IMR-90 (cell line): ENCODE data around the gene TFEB. TPM values are rescaled to one million over a fixed set of nuclear protein-coding genes. Genes with fewer than 3 reads are reported as not detected.

Source experiments
- ATAC-seq: fragments of 200-7000 bp; cut with Tn5 transposase; 2 replicates; pipeline ENCODE4 v1.9.1; 2020; ENCODE audit warnings: low read depth, mild to moderate bottlenecking, moderate library complexity
- BruUV-seq: library from RNA; stranded (reverse); fragments of 400-500 nt; replicated peaks from 2 replicates; lab custom pipeline; 2021; lab: Mats Ljungman, UMichigan
- CTCF ChIA-PET: fragments of 300-600 bp; formaldehyde crosslinking; extraction: SDS; loops from one replicate; lab custom pipeline; 2021; ENCODE audit warnings: antibody characterized with exemption; lab: Yijun Ruan, JAX
- POLR2A ChIA-PET: fragments of 300-600 bp; sonication (Branson Sonifier 250); formaldehyde crosslinking; loops from one replicate; lab custom pipeline; 2022; ENCODE audit warnings: antibody characterized with exemption; ENCODE audit not compliant: unreplicated experiment; lab: Charles Lee
- DNase-seq: peaks from one replicate; pipeline ENCODE4 v3.0.0; 2013
- H2AFZ ChIP-seq: replicated peaks from 2 replicates; pipeline ENCODE3; 2013; ENCODE audit warnings: low read length, mild to moderate bottlenecking; ENCODE audit not compliant: poor library complexity
- H2AK5ac ChIP-seq: 2 replicates; pipeline ENCODE4 v1.6.1; 2013; ENCODE audit warnings: low read depth, low read length, inconsistent platforms
- H2AK9ac ChIP-seq: replicated peaks from 2 replicates; pipeline ENCODE3; 2013; ENCODE audit warnings: mild to moderate bottlenecking, low read depth, low read length, moderate library complexity; ENCODE audit not compliant: poor library complexity
- H2BK120ac ChIP-seq: 2 replicates; pipeline ENCODE4 v1.6.1; 2013; ENCODE audit warnings: low read depth, low read length, inconsistent platforms
- H2BK15ac ChIP-seq: 3 replicates; pipeline ENCODE4 v1.6.1; 2013; ENCODE audit warnings: low read depth, low read length, inconsistent platforms
- H2BK20ac ChIP-seq: 2 replicates; pipeline ENCODE4 v1.6.1; 2013; ENCODE audit warnings: low read depth, mild to moderate bottlenecking, inconsistent platforms, low read length, moderate library complexity
- H2BK5ac ChIP-seq: 2 replicates; pipeline ENCODE4 v1.6.1; 2013; ENCODE audit warnings: mild to moderate bottlenecking, low read depth, low read length, inconsistent platforms; ENCODE audit not compliant: poor library complexity, severe bottlenecking
- H3K14ac ChIP-seq: replicated peaks from 2 replicates; pipeline ENCODE4 v1.6.1; 2013; ENCODE audit warnings: low read depth, low read length, inconsistent platforms
- H3K18ac ChIP-seq: 2 replicates; pipeline ENCODE4 v1.6.1; 2013; ENCODE audit warnings: low read depth, low read length, control low read depth
- H3K23ac ChIP-seq: 2 replicates; pipeline ENCODE4 v1.6.1; 2013; ENCODE audit warnings: low read depth, low read length, inconsistent platforms
- H3K27ac ChIP-seq: 2 replicates; pipeline ENCODE4 v1.5.1; 2013; ENCODE audit warnings: mild to moderate bottlenecking, control low read depth, low read length; ENCODE audit not compliant: insufficient read depth
- H3K27me3 ChIP-seq: 2 replicates; pipeline ENCODE4 v1.6.1; 2013; ENCODE audit warnings: low read length; ENCODE audit not compliant: control insufficient read depth, insufficient read depth
- H3K36me3 ChIP-seq: 2 replicates; pipeline ENCODE4 v1.6.1; 2013; ENCODE audit warnings: low read length, mixed read lengths; ENCODE audit not compliant: control insufficient read depth, insufficient read depth
- H3K4ac ChIP-seq: 2 replicates; pipeline ENCODE4 v1.6.1; 2013; ENCODE audit warnings: low read depth, low read length, inconsistent platforms
- H3K4me1 ChIP-seq: 2 replicates; pipeline ENCODE4 v1.6.1; 2013; ENCODE audit warnings: low read length, mixed read lengths; ENCODE audit not compliant: control insufficient read depth, insufficient read depth
- H3K4me2 ChIP-seq: 2 replicates; pipeline ENCODE4 v1.6.1; 2013; ENCODE audit warnings: low read depth, mild to moderate bottlenecking, control low read depth, low read length, moderate library complexity
- H3K4me3 ChIP-seq: 2 replicates; pipeline ENCODE4 v1.5.1; 2013; ENCODE audit warnings: low read depth, mild to moderate bottlenecking, control low read depth, low read length, moderate library complexity; ENCODE audit not compliant: insufficient read depth
- H3K56ac ChIP-seq: 2 replicates; pipeline ENCODE4 v1.6.1; 2013; ENCODE audit warnings: low read length, inconsistent platforms; ENCODE audit not compliant: insufficient read depth; ENCODE audit errors: extremely low read depth
- H3K79me1 ChIP-seq, 2 experiments: 2 replicates each; pipeline ENCODE4 v1.6.1; 2013; ENCODE audit warnings: low read length in 2 of 2, inconsistent platforms in 1 of 2, low read depth in 1 of 2
- H3K9ac ChIP-seq: 2 replicates; pipeline ENCODE4 v1.6.1; 2013; ENCODE audit warnings: low read depth, low read length, control low read depth
- H3K9me1 ChIP-seq: 2 replicates; pipeline ENCODE4 v1.6.1; 2013; ENCODE audit warnings: low read length, inconsistent platforms; ENCODE audit not compliant: insufficient read depth
- H3K9me3 ChIP-seq: 2 replicates; pipeline ENCODE4 v1.6.1; 2013; ENCODE audit warnings: low read length; ENCODE audit not compliant: control insufficient read depth, insufficient read depth
- H4K20me1 ChIP-seq: 2 replicates; pipeline ENCODE4 v1.6.1; 2013; ENCODE audit warnings: low read length, inconsistent platforms; ENCODE audit not compliant: insufficient read depth
- H4K5ac ChIP-seq: 2 replicates; pipeline ENCODE4 v1.6.1; 2013; ENCODE audit warnings: mild to moderate bottlenecking, low read depth, low read length, control low read depth
- H4K8ac ChIP-seq, 2 experiments: 2 replicates each; pipeline ENCODE4 v1.6.1; 2013; ENCODE audit warnings: low read depth in 2 of 2, low read length in 2 of 2, control low read depth in 1 of 2, inconsistent platforms in 1 of 2
- H4K91ac ChIP-seq: 2 replicates; pipeline ENCODE4 v1.6.1; 2013; ENCODE audit warnings: low read depth, low read length, inconsistent platforms; ENCODE audit not compliant: insufficient read depth
- CEBPB ChIP-seq: IDR thresholded peaks from 2 replicates; pipeline ENCODE4 v1.6.1; 2012; ENCODE audit warnings: low read depth, low read length, improper control_type of control experiment
- CHD1 ChIP-seq: IDR thresholded peaks from 2 replicates; pipeline ENCODE4 v1.6.1; 2012; ENCODE audit warnings: low read depth, low read length, improper control_type of control experiment
- FOS ChIP-seq: fragments of 150-350 bp; IDR thresholded peaks from 2 replicates; pipeline ENCODE4 v1.6.1; 2016; ENCODE audit warnings: low read depth, low read length
- MAFK ChIP-seq: IDR thresholded peaks from 2 replicates; pipeline ENCODE4 v1.6.1; 2012; ENCODE audit warnings: low read depth, low read length, improper control_type of control experiment
- MAZ ChIP-seq: IDR thresholded peaks from 2 replicates; pipeline ENCODE4 v1.6.1; 2012; ENCODE audit warnings: low read depth, mild to moderate bottlenecking, low read length, improper control_type of control experiment, moderate library complexity, borderline replicate concordance
- MXI1 ChIP-seq: IDR thresholded peaks from 2 replicates; pipeline ENCODE4 v1.6.1; 2012; ENCODE audit warnings: low read depth, mild to moderate bottlenecking, low read length, moderate library complexity, borderline replicate concordance
- NFE2L2 ChIP-seq: fragments of 150-350 bp; IDR thresholded peaks from 2 replicates; pipeline ENCODE4 v1.6.1; 2016; ENCODE audit warnings: low read depth, mild to moderate bottlenecking, low read length
- POLR2A ChIP-seq: IDR thresholded peaks from 2 replicates; pipeline ENCODE4 v1.6.1; 2012; ENCODE audit warnings: mild to moderate bottlenecking, low read depth, low read length
- RAD21 ChIP-seq: IDR thresholded peaks from 2 replicates; pipeline ENCODE4 v1.6.1; 2012; ENCODE audit warnings: low read length, improper control_type of control experiment
- RCOR1 ChIP-seq: IDR thresholded peaks from 2 replicates; pipeline ENCODE4 v1.6.1; 2012; ENCODE audit warnings: mild to moderate bottlenecking, low read length, improper control_type of control experiment; ENCODE audit not compliant: insufficient replicate concordance
- SMC3 ChIP-seq: fragments of 150-350 bp; IDR thresholded peaks from 2 replicates; pipeline ENCODE4 v1.6.1; 2016; ENCODE audit warnings: low read depth, mild to moderate bottlenecking, antibody characterized with exemption, low read length, moderate library complexity
- USF2 ChIP-seq: fragments of 150-350 bp; IDR thresholded peaks from 2 replicates; pipeline ENCODE4 v1.6.1; 2017; ENCODE audit warnings: mild to moderate bottlenecking, antibody characterized with exemption, low read length, low read depth
- WGBS, 2 experiments: methylation state at CpG; one replicate each; pipeline versions ENCODE4 v1.1.5 to v1.1.7; 2013; ENCODE audit warnings: missing lambda C conversion rate in 2 of 2; ENCODE audit not compliant: insufficient read length in 1 of 2; ENCODE audit errors: extremely low coverage in 2 of 2; 5-methylcytosine and 5-hydroxymethylcytosine counted together
- dilution Hi-C: fragments of 300-500 bp; cut with HindIII; formaldehyde crosslinking; loops from one replicate; pipeline ENCODE4 v1.14.3; 2018; ENCODE audit warnings: low sequenced_read_pairs; ENCODE audit not compliant: unreplicated experiment
- in situ Hi-C: fragments of 300-500 bp; cut with MboI; formaldehyde crosslinking; loops from 3 replicates; pipeline ENCODE4 v1.14.3; 2019; ENCODE audit warnings: low sequenced_read_pairs, inconsistent platforms, mixed read lengths
- intact Hi-C: fragments of 100-400 bp; cut with micrococcal nuclease; formaldehyde crosslinking; loops from 2 replicates; pipeline ENCODE4 v1.10.0; 2022
- polyA plus RNA-seq, 3 experiments: library from polyadenylated mRNA; depleted of rRNA; stranded (reverse); fragments of >200 nt; gene quantifications; 2 replicates each; pipeline ENCODE4 v1.2.3, GENCODE V29; 2012; ENCODE audit warnings: low replicate concordance in 1 of 3
- total RNA-seq: library from RNA; depleted of rRNA; stranded (reverse); fragments of >200 nt; gene quantifications from 2 replicates; pipeline ENCODE4 v1.2.3, GENCODE V29; 2012
- TF ChIP-seq, protein P1 (sequence below): fragments of 150-350 bp; IDR thresholded peaks from 2 replicates; pipeline ENCODE4 v1.6.1; 2016; ENCODE audit warnings: low read depth, mild to moderate bottlenecking, low read length, moderate library complexity, borderline replicate concordance

Gene TFEB
- total and polyA plus RNA-seq, 2 of the 4 experiments (the other 2 are of a cell fraction), result 4.5 to 4.9 TPM

GRCh38 chr6:41729624-41730023 lies 5.8 kb downstream of the TFEB start:
- intact Hi-C loops, result no loop called here
- ChIA-PET CTCF (no interaction called here), POLR2A (no interaction called here)

More at GRCh38 chr6:41729624-41730023, 5.8 kb downstream of the TFEB start:
- H2AK5ac ChIP-seq, result no peak overlapping the region; the same call in none of the 2 replicates
- no peak overlapping the region for H4K5ac ChIP-seq
- H2BK120ac ChIP-seq, result no peak overlapping the region
- H3K36me3 ChIP-seq, result no peaks in the 10 kb centered on the region
- H4K20me1 ChIP-seq, result no peaks in the 10 kb centered on the region
- no TSS peak for BruUV-seq
- H3K79me1 ChIP-seq, result peaks cover 6 to 23% of the 10 kb centered on the region in 2 experiments; a peak in 2 of 4 replicates
- no peak overlapping the region for H3K27ac ChIP-seq
- H3K9ac ChIP-seq, result no peak overlapping the region
- no peak for ATAC-seq
- no peak overlapping the region for H2BK15ac ChIP-seq
- no peak overlapping the region for H3K56ac ChIP-seq
- H3K9me1 ChIP-seq, result peaks cover 9% of the 10 kb centered on the region; the same call in 1 of the 2 replicates
- no peak overlapping the region for H3K14ac ChIP-seq
- no peak overlapping the region for H3K18ac ChIP-seq
- H3K27me3 ChIP-seq, result no peaks in the 10 kb centered on the region
- H3K4me1 ChIP-seq, result peaks cover 20% of the 10 kb centered on the region
- DNase-seq, result no peak
- no peak overlapping the region for H3K4ac ChIP-seq
- H3K23ac ChIP-seq, result no peak overlapping the region
- no peaks in the 10 kb centered on the region for H3K9me3 ChIP-seq
- dilution Hi-C loops (no loop called here), in situ Hi-C loops (no loop called here)
- H3K4me3 ChIP-seq, result no peak overlapping the region
- H2AFZ ChIP-seq, result no peak overlapping the region
- no peak overlapping the region for H4K91ac ChIP-seq
- TF ChIP-seq RCOR1 (no peak), CHD1 (no peak), USF2 (no peak), RAD21 (no peak), SMC3 (no peak), MAZ (no peak), MAFK (no peak), CEBPB (no peak), FOS (no peak), MXI1 (no peak), NFE2L2 (no peak), POLR2A (no peak)
- TF ChIP-seq, protein P1, sequence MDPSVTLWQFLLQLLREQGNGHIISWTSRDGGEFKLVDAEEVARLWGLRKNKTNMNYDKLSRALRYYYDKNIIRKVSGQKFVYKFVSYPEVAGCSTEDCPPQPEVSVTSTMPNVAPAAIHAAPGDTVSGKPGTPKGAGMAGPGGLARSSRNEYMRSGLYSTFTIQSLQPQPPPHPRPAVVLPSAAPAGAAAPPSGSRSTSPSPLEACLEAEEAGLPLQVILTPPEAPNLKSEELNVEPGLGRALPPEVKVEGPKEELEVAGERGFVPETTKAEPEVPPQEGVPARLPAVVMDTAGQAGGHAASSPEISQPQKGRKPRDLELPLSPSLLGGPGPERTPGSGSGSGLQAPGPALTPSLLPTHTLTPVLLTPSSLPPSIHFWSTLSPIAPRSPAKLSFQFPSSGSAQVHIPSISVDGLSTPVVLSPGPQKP, result no peak
- H2BK5ac ChIP-seq, result no peak overlapping the region
- H4K8ac ChIP-seq, result no peak overlapping the region
- H2AK9ac ChIP-seq, result no peak overlapping the region
- WGBS, 2 experiments, result 70% methylated on average over 2 of the region's 7 CpGs; no CpG with 5 or more reads in 1 of the 2 experiments
- H3K4me2 ChIP-seq, result no peak overlapping the region
- H2BK20ac ChIP-seq, result no peak overlapping the region
